H1 (cell line): ENCODE measurements around the gene RAET1G. TPM values are rescaled to one million over a fixed set of nuclear protein-coding genes. Genes with fewer than 3 reads are reported as not detected.
A peak's percentile ranks its signal among the peaks of the same experiment; 100 is the strongest.
"Not testable (repeated sequence)": the region's sequence is repeated elsewhere in the genome, so short reads cannot be mapped to it uniquely, and the experiment has no call there.

Experiments used
- CTCF ChIA-PET: fragments of 300-600 bp; sonication (Branson Sonifier 250); formaldehyde crosslinking; loops from one replicate; lab custom pipeline; 2021; ENCODE audit not compliant: partially characterized antibody; lab: Charles Lee
- POLR2A ChIA-PET: fragments of 300-600 bp; sonication (Branson Sonifier 250); formaldehyde crosslinking; loops from one replicate; lab custom pipeline; 2021; ENCODE audit warnings: inconsistent platforms; ENCODE audit not compliant: partially characterized antibody; lab: Charles Lee
- DNase-seq, 2 experiments: peaks; one replicate each; pipeline versions ENCODE4 v3.0.0 to v3.0.0-alpha.2; 2010 to 2022; ENCODE audit warnings: low spot score in 2 of 2, low read depth in 1 of 2, mixed read lengths in 1 of 2
- FAIRE-seq: peaks from 2 replicates; lab custom pipeline; 2011; peaks lifted over from hg19 to GRCh38; lab: Jason Lieb, UNC
- H2AFZ ChIP-seq: 2 replicates; pipeline ENCODE4 v1.8.1; 2012; ENCODE audit warnings: low read length, inconsistent platforms
- H2AK5ac ChIP-seq: 2 replicates; pipeline ENCODE4 v1.6.1; 2013; ENCODE audit warnings: low read depth, low read length
- H2BK120ac ChIP-seq: replicated peaks from 2 replicates; pipeline ENCODE3; 2013; ENCODE audit warnings: low read depth, low read length, inconsistent platforms
- H2BK12ac ChIP-seq: 2 replicates; pipeline ENCODE4 v1.6.1; 2013; ENCODE audit warnings: low read depth, low read length
- H2BK15ac ChIP-seq: 2 replicates; pipeline ENCODE4 v1.6.1; 2013; ENCODE audit warnings: low read length
- H2BK20ac ChIP-seq: 2 replicates; pipeline ENCODE4 v1.6.1; 2013; ENCODE audit warnings: low read length
- H2BK5ac ChIP-seq: 2 replicates; pipeline ENCODE4 v1.6.1; 2013; ENCODE audit warnings: low read depth, low read length
- H3K14ac ChIP-seq: 2 replicates; pipeline ENCODE4 v1.6.1; 2013; ENCODE audit warnings: inconsistent platforms; ENCODE audit not compliant: insufficient read length
- H3K18ac ChIP-seq: 2 replicates; pipeline ENCODE4 v1.6.1; 2013; ENCODE audit warnings: low read length; ENCODE audit errors: extremely low read depth
- H3K23ac ChIP-seq: 2 replicates; pipeline ENCODE4 v1.6.1; 2013; ENCODE audit warnings: inconsistent platforms; ENCODE audit not compliant: insufficient read length
- H3K23me2 ChIP-seq: 2 replicates; pipeline ENCODE4 v1.6.1; 2013; ENCODE audit warnings: low read depth, low read length
- H3K27ac ChIP-seq: 2 replicates; pipeline ENCODE4 v1.6.1; 2011; ENCODE audit warnings: low read depth, low read length, inconsistent platforms
- H3K27me3 ChIP-seq, 4 experiments: replicated peaks in 1 of 4; 1 replicate in 1 of 4; 2 replicates in 3 of 4; pipeline versions ENCODE4 v1.6.1 to v1.8.1; 2011 to 2013; ENCODE audit warnings: low read length in 3 of 4, mild to moderate bottlenecking in 3 of 4, inconsistent platforms in 2 of 4, mixed read lengths in 2 of 4, moderate library complexity in 1 of 4; ENCODE audit not compliant: control insufficient read depth in 3 of 4, insufficient read depth in 3 of 4; ENCODE audit errors: extremely low read depth in 1 of 4
- H3K36me3 ChIP-seq, 4 experiments: 2 replicates each; pipeline versions ENCODE4 v1.6.1 to v1.8.1; 2011 to 2013; ENCODE audit warnings: mild to moderate bottlenecking in 4 of 4, low read length in 3 of 4, moderate library complexity in 2 of 4, control low read depth in 1 of 4, inconsistent platforms in 1 of 4; ENCODE audit not compliant: insufficient read depth in 4 of 4, control insufficient read depth in 2 of 4
- H3K4ac ChIP-seq: replicated peaks from 2 replicates; pipeline ENCODE3; 2013; ENCODE audit warnings: low read length, low read depth, mixed read lengths, inconsistent platforms; ENCODE audit not compliant: insufficient read length
- H3K4me1 ChIP-seq, 4 experiments: replicated peaks in 1 of 4; 1 replicate in 1 of 4; 2 replicates in 3 of 4; pipeline versions ENCODE4 v1.6.1 to v1.8.1; 2011 to 2013; ENCODE audit warnings: low read length in 3 of 4, inconsistent platforms in 2 of 4, mixed read lengths in 1 of 4; ENCODE audit not compliant: insufficient read depth in 4 of 4, control insufficient read depth in 3 of 4
- H3K4me2 ChIP-seq, 2 experiments: 2 replicates each; pipeline versions ENCODE4 v1.6.1 to v1.8.1; 2011 to 2013; ENCODE audit warnings: low read depth in 2 of 2, low read length in 2 of 2, control low read depth in 1 of 2, inconsistent platforms in 1 of 2, mild to moderate bottlenecking in 1 of 2; ENCODE audit not compliant: insufficient read depth in 1 of 2
- H3K4me3 ChIP-seq, 4 experiments: fragments of 200-600, 300-600 bp in 1 of 4; sonication (generic), shearing (Covaris generic), sonication (Bioruptor Twin) in 1 of 4; 2 replicates each; pipeline versions ENCODE4 v1.5.1 to v1.8.1; 2011 to 2016; ENCODE audit warnings: low read length in 4 of 4, low read depth in 3 of 4, control low read depth in 2 of 4, inconsistent platforms in 2 of 4, mild to moderate bottlenecking in 2 of 4, mixed read lengths in 1 of 4, moderate library complexity in 1 of 4; ENCODE audit not compliant: insufficient read depth in 2 of 4; ENCODE audit errors: extremely low read depth in 1 of 4
- H3K56ac ChIP-seq: replicated peaks from 2 replicates; pipeline ENCODE3; 2013; ENCODE audit warnings: low read depth, mild to moderate bottlenecking, mixed read lengths, low read length, inconsistent platforms; ENCODE audit not compliant: insufficient read length
- H3K79me1 ChIP-seq: 2 replicates; pipeline ENCODE4 v1.6.1; 2013; ENCODE audit warnings: low read depth, low read length, control low read depth
- H3K79me2 ChIP-seq, 2 experiments: 2 replicates each; pipeline versions ENCODE4 v1.6.1 to v1.8.1; 2012 to 2013; ENCODE audit warnings: low read length in 2 of 2, mild to moderate bottlenecking in 2 of 2, inconsistent platforms in 1 of 2; ENCODE audit not compliant: insufficient read depth in 2 of 2, control insufficient read depth in 1 of 2
- H3K9ac ChIP-seq, 4 experiments: replicated peaks in 1 of 4; 1 replicate in 1 of 4; 2 replicates in 3 of 4; pipeline versions ENCODE4 v1.6.1 to v1.8.1; 2011 to 2013; ENCODE audit warnings: low read depth in 3 of 4, low read length in 3 of 4, control low read depth in 2 of 4, mild to moderate bottlenecking in 2 of 4, moderate library complexity in 2 of 4, inconsistent platforms in 1 of 4; ENCODE audit errors: extremely low read depth in 1 of 4
- H3K9me3 ChIP-seq, 2 experiments: 2 replicates each; pipeline versions ENCODE4 v1.6.1 to v1.8.1; 2012 to 2013; ENCODE audit warnings: mild to moderate bottlenecking in 2 of 2, moderate library complexity in 2 of 2, control low read depth in 1 of 2, inconsistent platforms in 1 of 2, low read depth in 1 of 2, low read length in 1 of 2, mixed read lengths in 1 of 2; ENCODE audit not compliant: insufficient read depth in 2 of 2
- H4K20me1 ChIP-seq, 2 experiments: replicated peaks in 1 of 2; 2 replicates each; pipeline versions ENCODE3 to v1.8.1; 2011 to 2013; ENCODE audit warnings: inconsistent platforms in 2 of 2, low read length in 2 of 2, mild to moderate bottlenecking in 1 of 2; ENCODE audit not compliant: insufficient read depth in 2 of 2, control insufficient read depth in 1 of 2
- H4K5ac ChIP-seq: 2 replicates; pipeline ENCODE4 v1.6.1; 2013; ENCODE audit warnings: low read length, low read depth, mixed read lengths, inconsistent platforms; ENCODE audit not compliant: insufficient read length
- H4K8ac ChIP-seq: 2 replicates; pipeline ENCODE4 v1.8.0; 2013; ENCODE audit warnings: mild to moderate bottlenecking, moderate library complexity, low read length, inconsistent platforms; ENCODE audit not compliant: insufficient read depth; ENCODE audit errors: extremely low read depth
- H4K91ac ChIP-seq: replicated peaks from 2 replicates; pipeline ENCODE3; 2013; ENCODE audit warnings: low read length, mixed read lengths, inconsistent platforms; ENCODE audit not compliant: insufficient read length
- WGBS, 2 experiments: shearing (Covaris generic) in 1 of 2; methylation state at CpG; one replicate each; pipeline versions ENCODE4 v1.1.6 to v1.1.7; 2013 to 2015; ENCODE audit warnings: low lambda C conversion rate in 2 of 2, mixed read lengths in 2 of 2, inconsistent platforms in 1 of 2, low coverage in 1 of 2, missing lambda C conversion rate in 1 of 2; ENCODE audit not compliant: insufficient replicate concordance in 2 of 2, insufficient coverage in 1 of 2, insufficient read length in 1 of 2; ENCODE audit errors: extremely low coverage in 1 of 2, missing lambda C conversion rate in 1 of 2; 5-methylcytosine and 5-hydroxymethylcytosine counted together
- polyA plus RNA-seq, 7 experiments: library from polyadenylated mRNA; depleted of rRNA in 3 of 7; stranded (reverse) in 5 of 7; unstranded in 2 of 7; fragments of >200 nt in 5 of 7; fragments of 200-250 nt in 2 of 7; gene quantifications; 1 replicate in 5 of 7; 2 replicates in 1 of 7; 4 replicates in 1 of 7; pipeline versions ENCODE4 v1.2.1 to v1.2.3, GENCODE V29; 2011 to 2013; ENCODE audit warnings: missing spikeins in 2 of 7, mixed read lengths in 2 of 7
- total RNA-seq: library from RNA; stranded (reverse); fragmentation: NEBNext Ultra II Directional; extraction: Animal tissue kit (Norgen Biotek cat#: 25700); gene quantifications from 2 replicates; pipeline ENCODE4 v1.2.1, GENCODE V29; 2021

RAET1G gene
- total and polyA plus RNA-seq, 2 of the 8 experiments (the other 6 are each of a cell fraction or from before 2014, with no cell fraction given), result 0.08 TPM; not detected in 1

DNA sequence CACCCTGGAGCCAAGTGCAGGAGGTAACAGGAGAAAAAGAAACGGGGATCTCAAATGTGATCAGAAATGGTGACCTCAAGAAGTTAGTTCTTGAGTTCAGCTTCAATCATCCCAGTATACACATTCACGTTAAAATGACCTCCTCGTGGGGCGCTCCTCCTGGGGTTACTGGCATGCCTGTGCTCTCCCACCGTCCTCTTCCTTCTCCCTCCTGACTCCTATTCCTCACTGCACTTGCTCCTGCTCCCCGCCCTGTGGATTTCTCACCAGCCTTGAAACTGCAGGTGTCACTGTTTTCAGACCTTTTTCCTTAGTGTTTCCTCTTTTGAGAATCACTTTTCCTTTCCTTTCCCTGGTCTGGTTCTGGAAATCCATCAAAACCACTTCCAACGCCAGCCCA is 23.7 kb upstream of the RAET1G start:
- H4K91ac ChIP-seq, H3K23ac ChIP-seq, H3K4me2 ChIP-seq, H3K9ac ChIP-seq, H2BK20ac ChIP-seq, H3K4me3 ChIP-seq, H2AFZ ChIP-seq, H3K14ac ChIP-seq, H2BK120ac ChIP-seq, H3K27ac ChIP-seq, H3K9me3 ChIP-seq, H3K79me1 ChIP-seq, H2AK5ac ChIP-seq, H3K23me2 ChIP-seq, H2BK5ac ChIP-seq, H3K4ac ChIP-seq, POLR2A ChIA-PET, H3K36me3 ChIP-seq, H3K18ac ChIP-seq, H4K20me1 ChIP-seq, H4K8ac ChIP-seq, H3K4me1 ChIP-seq, H2BK12ac ChIP-seq, H2BK15ac ChIP-seq, CTCF ChIA-PET, H3K79me2 ChIP-seq, H4K5ac ChIP-seq, H3K56ac ChIP-seq: not testable (repeated sequence)
- FAIRE-seq (peak; percentile 70), DNase-seq (peak in 1 of 2 experiments; percentile 22)
- WGBS, 2 experiments, result 66% methylated on average over 7 of the region's 7 CpGs; no CpG with 5 or more reads in 1 of the 2 experiments
- H3K27me3 ChIP-seq, result peaks cover 17 to 53% (median 36%) of the 10 kb centered on the region in 4 experiments

DNA sequence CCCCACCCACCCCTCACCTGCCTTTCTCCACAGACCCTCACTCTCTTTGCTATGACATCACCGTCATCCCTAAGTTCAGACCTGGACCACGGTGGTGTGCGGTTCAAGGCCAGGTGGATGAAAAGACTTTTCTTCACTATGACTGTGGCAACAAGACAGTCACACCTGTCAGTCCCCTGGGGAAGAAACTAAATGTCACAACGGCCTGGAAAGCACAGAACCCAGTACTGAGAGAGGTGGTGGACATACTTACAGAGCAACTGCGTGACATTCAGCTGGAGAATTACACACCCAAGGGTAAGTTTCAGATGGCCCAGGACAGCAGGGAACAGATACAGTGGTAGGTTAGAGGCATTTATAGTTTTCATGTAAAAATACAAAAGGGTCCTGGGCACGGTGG is 22.4 kb upstream of the RAET1G start:
- H3K4me2 ChIP-seq, H3K56ac ChIP-seq, H3K79me1 ChIP-seq, H3K4me1 ChIP-seq, H3K18ac ChIP-seq, H2AFZ ChIP-seq, DNase-seq, H2AK5ac ChIP-seq, CTCF ChIA-PET, H3K79me2 ChIP-seq, H3K23me2 ChIP-seq, H2BK20ac ChIP-seq, H4K5ac ChIP-seq, H3K36me3 ChIP-seq, H2BK12ac ChIP-seq, H3K23ac ChIP-seq, POLR2A ChIA-PET, FAIRE-seq, H3K4me3 ChIP-seq, H2BK5ac ChIP-seq, H4K91ac ChIP-seq, H4K8ac ChIP-seq, H3K9me3 ChIP-seq, H3K4ac ChIP-seq, H2BK120ac ChIP-seq, H3K27ac ChIP-seq, H2BK15ac ChIP-seq, H3K14ac ChIP-seq, H3K9ac ChIP-seq, H4K20me1 ChIP-seq: not testable (repeated sequence)
- WGBS, 2 experiments, result 89% methylated on average over 5 of the region's 6 CpGs; no CpG with 5 or more reads in 1 of the 2 experiments
- peaks cover 29 to 56% (median 41%) of the 10 kb centered on the region in 4 experiments for H3K27me3 ChIP-seq
